Measurements from ENCODE around the gene FSTL4. TPM values are rescaled to one million over a fixed set of nuclear protein-coding genes. Genes with fewer than 3 reads are reported as not detected.

Gene FSTL4
- total and polyA plus RNA-seq, 12 donors, result 0.01 to 0.42 (median 0.38) TPM; not detected in 6

DNA sequence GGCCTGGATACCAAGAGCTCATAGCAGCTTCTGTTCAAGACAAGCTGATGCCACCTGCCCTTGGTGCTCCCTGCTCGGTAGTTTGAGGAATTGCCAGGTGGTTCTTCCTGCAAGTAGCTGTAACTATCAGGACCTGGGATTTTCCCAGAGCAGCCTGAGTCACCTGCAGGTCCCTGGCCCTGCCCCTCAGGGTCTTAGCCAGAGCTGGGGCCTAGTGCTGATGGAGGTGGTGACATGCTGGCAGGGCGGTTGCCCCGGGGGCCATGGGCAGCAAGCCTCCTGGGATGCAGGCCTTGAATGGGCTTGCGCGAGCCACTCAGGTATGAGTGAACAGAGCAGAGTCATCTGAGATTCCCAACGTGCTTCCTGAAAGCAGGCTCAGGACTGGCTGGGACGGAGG lies 298.3 kb downstream of the FSTL4 start:
- Histone ChIP-seq H3K4me3 (no peak overlapping the region), H3K4me1 (no peaks in the 10 kb centered on the region), H3K27ac (no peak overlapping the region), H3K27me3 (peaks cover 0 to 12% (median 0%) of the 10 kb centered on the region in 7 donors), H3K36me3 (no peaks in the 10 kb centered on the region), H3K9me3 (no peaks in the 10 kb centered on the region)
- 86 to 91% methylated on average over 7 of the region's 7 CpGs for WGBS, 2 donors
- intact Hi-C loops (cut with DNase I), result no loop called here
- TF ChIP-seq, protein P1, sequence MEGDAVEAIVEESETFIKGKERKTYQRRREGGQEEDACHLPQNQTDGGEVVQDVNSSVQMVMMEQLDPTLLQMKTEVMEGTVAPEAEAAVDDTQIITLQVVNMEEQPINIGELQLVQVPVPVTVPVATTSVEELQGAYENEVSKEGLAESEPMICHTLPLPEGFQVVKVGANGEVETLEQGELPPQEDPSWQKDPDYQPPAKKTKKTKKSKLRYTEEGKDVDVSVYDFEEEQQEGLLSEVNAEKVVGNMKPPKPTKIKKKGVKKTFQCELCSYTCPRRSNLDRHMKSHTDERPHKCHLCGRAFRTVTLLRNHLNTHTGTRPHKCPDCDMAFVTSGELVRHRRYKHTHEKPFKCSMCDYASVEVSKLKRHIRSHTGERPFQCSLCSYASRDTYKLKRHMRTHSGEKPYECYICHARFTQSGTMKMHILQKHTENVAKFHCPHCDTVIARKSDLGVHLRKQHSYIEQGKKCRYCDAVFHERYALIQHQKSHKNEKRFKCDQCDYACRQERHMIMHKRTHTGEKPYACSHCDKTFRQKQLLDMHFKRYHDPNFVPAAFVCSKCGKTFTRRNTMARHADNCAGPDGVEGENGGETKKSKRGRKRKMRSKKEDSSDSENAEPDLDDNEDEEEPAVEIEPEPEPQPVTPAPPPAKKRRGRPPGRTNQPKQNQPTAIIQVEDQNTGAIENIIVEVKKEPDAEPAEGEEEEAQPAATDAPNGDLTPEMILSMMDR (IDR thresholded peaks at IDR 0.05), result no peak
- DNase-seq, result no peak
- ATAC-seq, result no peak

DNA sequence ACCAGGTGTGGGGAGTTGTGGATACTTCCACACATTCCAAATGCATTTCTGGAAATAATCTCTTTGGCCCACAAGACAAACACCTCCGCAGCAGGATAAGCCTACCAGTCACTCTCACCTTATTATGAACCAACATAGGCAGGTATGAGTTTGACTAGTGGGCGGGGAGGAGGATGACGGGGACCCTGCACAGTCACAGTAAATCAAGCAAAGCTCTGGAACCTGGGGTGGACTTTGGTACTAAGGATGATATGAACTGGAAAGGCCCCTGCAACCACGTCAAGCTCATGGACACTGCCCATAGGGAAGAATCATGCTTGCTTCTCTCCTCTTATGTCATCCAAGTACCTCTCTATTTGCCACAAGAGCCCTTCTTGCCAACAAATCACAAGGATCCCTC lies 301.2 kb downstream of the FSTL4 start:
- intact Hi-C loops (cut with DNase I), result no loop called here
- Histone ChIP-seq H3K27me3 (peaks cover 0 to 14% (median 3%) of the 10 kb centered on the region in 7 donors), H3K9me3 (no peaks in the 10 kb centered on the region), H3K36me3 (no peaks in the 10 kb centered on the region), H3K4me3 (no peak overlapping the region), H3K4me1 (no peaks in the 10 kb centered on the region), H3K27ac (no peak overlapping the region)
- TF ChIP-seq, protein P1 (IDR thresholded peaks at IDR 0.05), result no peak
- DNase-seq, result no peak
- WGBS, 2 donors, result 87 to 92% methylated on average over 4 of the region's 4 CpGs
- no peak for ATAC-seq

GRCh38 chr5:133309984-133310621 lies 302.2 kb downstream of the FSTL4 start:
- intact Hi-C loops (cut with DNase I), result no loop called here
- ATAC-seq (no peak), DNase-seq (no peak)
- Histone ChIP-seq H3K4me3 (no peak overlapping the region), H3K27ac (no peak overlapping the region), H3K4me1 (no peaks in the 10 kb centered on the region), H3K27me3 (peaks cover 0 to 9% (median 3%) of the 10 kb centered on the region in 7 donors), H3K36me3 (no peaks in the 10 kb centered on the region), H3K9me3 (no peaks in the 10 kb centered on the region)
- 83 to 88% methylated on average over 7 of the region's 7 CpGs for WGBS, 2 donors
- TF ChIP-seq, protein P1 (IDR thresholded peaks at IDR 0.05), result no peak

DNA sequence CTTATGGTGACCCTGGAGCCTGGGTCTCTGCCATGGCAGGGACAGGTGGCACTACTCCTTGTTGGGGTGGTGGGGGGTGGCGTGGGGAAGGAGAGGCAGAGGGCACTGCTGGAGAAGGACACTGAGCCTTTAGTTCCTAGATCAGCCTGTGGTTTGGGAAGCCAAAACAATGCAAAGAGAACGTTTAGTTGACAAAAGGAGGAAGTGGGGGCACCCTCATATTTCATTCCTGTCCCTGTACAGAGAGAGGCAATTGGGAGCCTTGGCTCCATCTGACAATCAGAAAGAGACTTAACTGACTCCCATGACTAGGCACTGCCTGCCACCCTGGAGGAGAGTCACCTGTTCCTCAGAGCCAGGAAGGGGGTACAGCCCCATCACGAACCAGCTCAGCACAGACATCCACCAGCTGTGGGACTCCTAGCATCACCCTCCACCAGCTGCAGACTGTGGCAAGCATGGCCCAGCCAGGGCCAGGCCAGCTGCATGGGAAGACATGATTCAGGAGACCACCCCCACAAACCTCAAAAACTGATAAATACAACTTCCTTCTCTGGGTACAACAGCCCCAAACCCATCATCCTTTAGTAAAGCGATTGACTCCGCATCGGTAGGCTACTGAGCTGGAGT lies 303.1 kb downstream of the FSTL4 start:
- WGBS, 2 donors, result 67 to 76% methylated on average over 6 of the region's 6 CpGs

More for the DNA sequence above, 303.1 kb downstream of the FSTL4 start:
- Histone ChIP-seq H3K36me3 (no peaks in the 10 kb centered on the region), H3K27me3 (peaks cover 0 to 9% (median 2%) of the 10 kb centered on the region in 7 donors), H3K27ac (no peak overlapping the region), H3K4me3 (no peak overlapping the region), H3K9me3 (no peaks in the 10 kb centered on the region), H3K4me1 (no peaks in the 10 kb centered on the region)
- intact Hi-C loops (cut with DNase I), result no loop called here
- DNase-seq (no peak), ATAC-seq (no peak)
- TF ChIP-seq, protein P1 (IDR thresholded peaks at IDR 0.05), result no peak

All from heart right ventricle (tissue), 16 donors.